HepG2 (cell line): Measurements from ENCODE around the gene TUBG1. TPM values are rescaled to one million over a fixed set of nuclear protein-coding genes. Genes with fewer than 3 reads are reported as not detected.
A peak's percentile ranks its signal among the peaks of the same experiment; 100 is the strongest.

Experiments used
- ESRRA ChIP-seq: sonication (generic); formaldehyde crosslinking; IDR thresholded peaks from 2 replicates; pipeline ENCODE4 v1.5.1; 2020; ENCODE audit warnings: mild to moderate bottlenecking, low read depth, missing genetic modification reagents
- FOXA1 ChIP-seq, 2 experiments: fragments of 450-650 bp in 1 of 2; sonication (generic) in 1 of 2; formaldehyde crosslinking in 1 of 2; IDR thresholded peaks; 2 replicates each; pipeline versions ENCODE4 v1.4.0 to v1.6.1; 2016 to 2020; ENCODE audit warnings: missing genetic modification reagents in 1 of 2
- FOXP1 ChIP-seq, 2 experiments: fragments of 450-650 bp in 1 of 2; IDR thresholded peaks; 2 replicates each; pipeline ENCODE4 v1.6.1; 2017 to 2018; ENCODE audit warnings: antibody characterized with exemption in 1 of 2
- HNF1B ChIP-seq: sonication (generic); formaldehyde crosslinking; IDR thresholded peaks from 2 replicates; pipeline ENCODE4 v1.5.1; 2020; ENCODE audit warnings: mild to moderate bottlenecking, moderate library complexity, missing genetic modification reagents
- IRF9 ChIP-seq: sonication (generic); formaldehyde crosslinking; IDR thresholded peaks from 2 replicates; pipeline ENCODE4 v1.8.0; 2022; ENCODE audit warnings: missing genetic modification reagents, mild to moderate bottlenecking, borderline replicate concordance
- KAT7 ChIP-seq: IDR thresholded peaks from 2 replicates; pipeline ENCODE4 v1.6.1; 2018; ENCODE audit warnings: borderline replicate concordance, missing compliant biosample characterization
- KIAA2018 ChIP-seq: sonication (generic); formaldehyde crosslinking; IDR thresholded peaks from 2 replicates; pipeline ENCODE4 v1.5.0; 2020; ENCODE audit warnings: mild to moderate bottlenecking, missing genetic modification reagents, borderline replicate concordance
- NFIB ChIP-seq: sonication (generic); formaldehyde crosslinking; IDR thresholded peaks from 2 replicates; pipeline ENCODE4 v1.9.0; 2021; ENCODE audit warnings: missing genetic modification reagents, mild to moderate bottlenecking, borderline replicate concordance
- RBFOX2 ChIP-seq: fragments of 200-400 bp; formaldehyde crosslinking; IDR thresholded peaks from 2 replicates; pipeline ENCODE4 v1.6.1; 2017; ENCODE audit warnings: low read depth, mild to moderate bottlenecking, low read length
- SIX1 ChIP-seq: sonication (generic); formaldehyde crosslinking; IDR thresholded peaks from 2 replicates; pipeline ENCODE4 v1.4.0; 2020; ENCODE audit warnings: missing genetic modification reagents, borderline replicate concordance
- ZBTB20 ChIP-seq: sonication (generic); formaldehyde crosslinking; IDR thresholded peaks from 2 replicates; pipeline ENCODE4 v1.8.1; 2023; ENCODE audit warnings: missing genetic modification reagents, low read depth, mild to moderate bottlenecking, borderline replicate concordance
- ZFP36 ChIP-seq: fragments of 150-350 bp; IDR thresholded peaks from 2 replicates; pipeline ENCODE4 v1.6.1; 2018; ENCODE audit warnings: borderline replicate concordance, low read length, low read depth; ENCODE audit not compliant: partially characterized antibody
- ZNF136 ChIP-seq: sonication (generic); formaldehyde crosslinking; IDR thresholded peaks from 2 replicates; pipeline ENCODE4 v1.8.1; 2022; ENCODE audit warnings: low read depth, mild to moderate bottlenecking, moderate library complexity, missing genetic modification reagents
- ZNF274 ChIP-seq: sonication (generic); formaldehyde crosslinking; IDR thresholded peaks from 2 replicates; pipeline ENCODE4 v1.5.1; 2020; ENCODE audit warnings: mild to moderate bottlenecking, missing genetic modification reagents
- ZNF317 ChIP-seq: sonication (generic); formaldehyde crosslinking; IDR thresholded peaks from 2 replicates; pipeline ENCODE4 v1.5.0; 2020; ENCODE audit warnings: mild to moderate bottlenecking, missing genetic modification reagents
- ZNF337 ChIP-seq: sonication (generic); formaldehyde crosslinking; IDR thresholded peaks from 2 replicates; pipeline ENCODE4 v1.5.1; 2020; ENCODE audit warnings: missing genetic modification reagents, low read depth, mild to moderate bottlenecking, borderline replicate concordance
- ZNF614 ChIP-seq: IDR thresholded peaks from 2 replicates; pipeline ENCODE4 v1.6.1; 2018; ENCODE audit warnings: missing biosample characterization, missing genetic modification reagents, inconsistent platforms, borderline replicate concordance
- polyA plus RNA-seq, 8 experiments: library from polyadenylated mRNA; depleted of rRNA in 3 of 8; stranded (reverse) in 7 of 8; unstranded in 1 of 8; fragments of >200 nt; fragmentation: Illumina TruSeq in 4 of 8; extraction: Trizol in 4 of 8; gene quantifications; 2 replicates each; pipeline versions ENCODE4 v1.2.1 to v1.2.3, GENCODE V29; 2011 to 2016; ENCODE audit warnings: low read depth in 4 of 8, missing spikeins in 1 of 8, mixed read lengths in 1 of 8; ENCODE audit not compliant: insufficient read depth in 1 of 8
- total RNA-seq, 5 experiments: library from RNA; depleted of rRNA; stranded (reverse); fragments of >200 nt; fragmentation: Illumina TruSeq; extraction: Trizol; gene quantifications; 2 replicates each; pipeline ENCODE4 v1.2.3, GENCODE V29; 2016; ENCODE audit warnings: low read depth in 1 of 5

The TUBG1 gene
- total and polyA plus RNA-seq, 2 of the 13 experiments (the other 11 are each of a cell fraction or from before 2014, with no cell fraction given): 74.1 to 137 TPM

DNA sequence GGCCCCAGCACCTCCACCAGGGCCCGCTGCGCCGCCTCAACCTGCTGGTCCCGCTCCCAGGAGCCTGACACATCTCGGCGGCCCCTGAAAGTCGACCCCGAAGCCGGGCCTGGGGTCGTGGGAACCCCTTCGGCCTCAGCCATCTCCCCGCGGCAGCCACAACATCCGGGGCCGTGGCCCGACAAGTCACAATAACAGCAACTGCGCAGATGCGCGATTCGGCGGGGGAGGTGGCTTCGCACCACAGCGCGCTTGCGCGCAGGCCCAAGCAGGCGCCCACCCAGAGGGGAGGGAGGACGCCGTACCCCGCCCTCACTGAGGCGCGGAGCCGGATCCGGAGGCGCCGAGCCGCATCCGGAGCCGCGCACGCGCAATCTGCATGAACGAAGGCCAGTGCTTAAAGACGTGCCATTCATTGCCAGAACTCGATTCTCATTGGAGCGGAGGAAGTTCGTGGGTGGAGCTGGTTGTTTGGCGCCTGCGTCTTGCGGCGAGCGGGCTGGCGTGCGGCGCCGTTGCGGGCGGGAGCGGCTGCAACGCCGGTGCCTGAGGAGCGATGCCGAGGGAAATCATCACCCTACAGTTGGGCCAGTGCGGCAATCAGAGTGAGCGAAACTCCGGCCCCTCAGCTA, at the start of gene TUBG1, which contains the start of gene RETREG3 (continued):
- no peak for TF ChIP-seq KIAA2018 (CRISPR knock-in tag)
- peak; percentile 90; the same call in 1 of the 2 replicates for TF ChIP-seq KAT7
- TF ChIP-seq ZNF614 (CRISPR knock-in tag): peak; percentile 85; the same call in 1 of the 2 replicates
- TF ChIP-seq ZNF317: peak; percentile 63; the same call in 1 of the 2 replicates
- peak; percentile 97 for TF ChIP-seq ZNF274 (CRISPR knock-in tag)
- peak; percentile 98; the same call in 1 of the 2 replicates for TF ChIP-seq ZNF337 (CRISPR knock-in tag)
- no peak; the same call in 1 of the 2 replicates for TF ChIP-seq SIX1 (CRISPR knock-in tag)
- peak; percentile 78; the same call in 1 of the 2 replicates for TF ChIP-seq ZBTB20 (CRISPR knock-in tag)
- TF ChIP-seq ZFP36: no peak
- peak; percentile 62; the same call in 1 of the 2 replicates for TF ChIP-seq IRF9 (CRISPR knock-in tag)
- no peak for TF ChIP-seq FOXP1 (IDR thresholded peaks at IDR 0.05)
- TF ChIP-seq FOXP1 (CRISPR knock-in tag; IDR thresholded peaks at IDR 0.05): no peak
- no peak for TF ChIP-seq FOXA1 (IDR thresholded peaks at IDR 0.05)
- peak; percentile 2; the same call in 1 of the 2 replicates for TF ChIP-seq FOXA1 (CRISPR knock-in tag; IDR thresholded peaks at IDR 0.05)
- peak; percentile 93 for TF ChIP-seq HNF1B
- TF ChIP-seq ESRRA: no peak
- peak; percentile 98 for TF ChIP-seq RBFOX2
- peak; percentile 82; the same call in 1 of the 2 replicates for TF ChIP-seq ZNF136 (CRISPR knock-in tag)
- TF ChIP-seq NFIB (CRISPR knock-in tag): no peak
